Endothelial cell of umbilical vein (primary cell): ENCODE data around the gene INPP4B. TPM values are rescaled to one million over a fixed set of nuclear protein-coding genes. Genes with fewer than 3 reads are reported as not detected.

Source experiments
- BruUV-seq: library from RNA; stranded (reverse); fragments of 400-500 nt; replicated peaks from 2 replicates; lab custom pipeline; 2021; lab: Mats Ljungman, UMichigan
- CTCF ChIA-PET: fragments of 300-600, 350-600 bp; sonication (Branson Sonifier 250); formaldehyde crosslinking; loops from one replicate; lab custom pipeline; 2021; ENCODE audit warnings: antibody characterized with exemption, inconsistent platforms; lab: Charles Lee
- POLR2A ChIA-PET: fragments of 300-600, 350-600 bp; sonication (Branson Sonifier 250); formaldehyde crosslinking; loops from one replicate; lab custom pipeline; 2021; ENCODE audit warnings: antibody characterized with exemption, inconsistent platforms; lab: Charles Lee
- DNase-seq: peaks from one replicate; pipeline ENCODE4 v3.0.0-alpha.2; 2011; ENCODE audit warnings: low read depth, low spot score
- FAIRE-seq: peaks from 2 replicates; lab custom pipeline; 2011; peaks lifted over from hg19 to GRCh38; lab: Jason Lieb, UNC
- H2AFZ ChIP-seq: 2 replicates; pipeline ENCODE4 v1.6.0; 2012; ENCODE audit warnings: low read depth, low read length, control low read depth, inconsistent platforms
- H3K27ac ChIP-seq: 2 replicates; pipeline ENCODE4 v1.5.1; 2011; ENCODE audit warnings: low read depth, mild to moderate bottlenecking, control low read depth, low read length, moderate library complexity; ENCODE audit not compliant: insufficient read depth
- H3K27me3 ChIP-seq, 2 experiments: 2 replicates each; pipeline versions ENCODE4 v1.6.0 to v1.6.1; 2011; ENCODE audit warnings: low read length in 2 of 2, mixed read lengths in 1 of 2; ENCODE audit not compliant: control insufficient read depth in 2 of 2, insufficient read depth in 2 of 2
- H3K36me3 ChIP-seq, 2 experiments: 2 replicates in 1 of 2; 3 replicates in 1 of 2; pipeline ENCODE4 v1.5.1; 2011; ENCODE audit warnings: low read length in 2 of 2, mild to moderate bottlenecking in 1 of 2, moderate library complexity in 1 of 2; ENCODE audit not compliant: control insufficient read depth in 2 of 2, insufficient read depth in 2 of 2; ENCODE audit errors: extremely low read depth in 1 of 2
- H3K4me1 ChIP-seq: 3 replicates; pipeline ENCODE4 v1.5.1; 2011; ENCODE audit warnings: mild to moderate bottlenecking, low read length; ENCODE audit not compliant: control insufficient read depth, insufficient read depth; ENCODE audit errors: extremely low read depth
- H3K4me2 ChIP-seq: 2 replicates; pipeline ENCODE4 v1.6.1; 2011; ENCODE audit warnings: low read length, control low read depth, mixed read lengths; ENCODE audit not compliant: insufficient read depth
- H3K4me3 ChIP-seq, 3 experiments: fragments of 200-600 bp in 1 of 3; sonication (generic), shearing (Covaris generic) in 1 of 3; replicated peaks in 1 of 3; 2 replicates each; pipeline ENCODE4 v1.5.1; 2011 to 2016; ENCODE audit warnings: control low read depth in 3 of 3, low read length in 3 of 3, mild to moderate bottlenecking in 2 of 3, inconsistent platforms in 1 of 3, low read depth in 1 of 3, moderate library complexity in 1 of 3; ENCODE audit not compliant: insufficient read depth in 1 of 3
- H3K79me2 ChIP-seq: 2 replicates; pipeline ENCODE4 v1.6.0; 2012; ENCODE audit warnings: low read length, inconsistent platforms; ENCODE audit not compliant: control insufficient read depth, insufficient read depth
- H3K9ac ChIP-seq: replicated peaks from 2 replicates; pipeline ENCODE3; 2011; ENCODE audit warnings: low read length, control low read depth; ENCODE audit not compliant: insufficient read depth; ENCODE audit errors: extremely low read depth
- H3K9me1 ChIP-seq: replicated peaks from 3 replicates; pipeline ENCODE4 v1.6.0; 2011; ENCODE audit warnings: mild to moderate bottlenecking, low read length; ENCODE audit not compliant: control insufficient read depth, insufficient read depth; ENCODE audit errors: extremely low read depth
- H3K9me3 ChIP-seq: replicated peaks from 2 replicates; pipeline ENCODE4 v1.5.1; 2012; ENCODE audit warnings: low read length, inconsistent platforms; ENCODE audit not compliant: control insufficient read depth, insufficient read depth
- H4K20me1 ChIP-seq: replicated peaks from 2 replicates; pipeline ENCODE3; 2011; ENCODE audit warnings: mild to moderate bottlenecking, low read length; ENCODE audit not compliant: control insufficient read depth, insufficient read depth; ENCODE audit errors: extremely low read depth
- EZH2 ChIP-seq: IDR thresholded peaks from 2 replicates; pipeline ENCODE4 v1.6.1; 2012; ENCODE audit warnings: borderline replicate concordance, low read depth, mild to moderate bottlenecking, moderate library complexity, low read length, inconsistent platforms; ENCODE audit not compliant: severe bottlenecking
- FOS ChIP-seq: IDR thresholded peaks from 2 replicates; pipeline ENCODE4 v1.6.1; 2011; ENCODE audit warnings: mild to moderate bottlenecking, low read length, moderate library complexity, borderline replicate concordance; ENCODE audit not compliant: insufficient read depth
- GATA2 ChIP-seq: IDR thresholded peaks from 2 replicates; pipeline ENCODE4 v1.7.0; 2011; ENCODE audit warnings: low read depth, mild to moderate bottlenecking, moderate library complexity, mixed read lengths, low read length; ENCODE audit not compliant: insufficient read length, insufficient read depth
- JUN ChIP-seq: IDR thresholded peaks from 2 replicates; pipeline ENCODE4 v1.6.1; 2011; ENCODE audit warnings: borderline replicate concordance, low read depth; ENCODE audit not compliant: insufficient read length, insufficient read depth
- MYC ChIP-seq: IDR thresholded peaks from one replicate; pipeline ENCODE4 v1.6.1; 2011; ENCODE audit warnings: mild to moderate bottlenecking, low read depth, low read length
- POLR2A ChIP-seq: IDR thresholded peaks from 2 replicates; pipeline ENCODE4 v1.6.1; 2012; ENCODE audit warnings: low read depth, mild to moderate bottlenecking, control low read depth, low read length
- POLR2AphosphoS5 ChIP-seq: IDR thresholded peaks from 2 replicates; pipeline ENCODE4 v1.6.1; 2012; ENCODE audit warnings: low read depth, mild to moderate bottlenecking, control low read depth, low read length, moderate library complexity; ENCODE audit not compliant: insufficient read depth
- dilution Hi-C: fragments of 300-500 bp; cut with MboI; formaldehyde crosslinking; loops from one replicate; pipeline ENCODE4 v1.15.0; 2019; ENCODE audit warnings: low sequenced_read_pairs; ENCODE audit not compliant: extremely low pct_ligation_motif_present
- intact Hi-C: fragments of 100-400 bp; cut with micrococcal nuclease; formaldehyde crosslinking; loops from one replicate; pipeline ENCODE4 v1.10.0; 2022
- polyA plus RNA-seq, 4 experiments: library from polyadenylated mRNA; depleted of rRNA in 3 of 4; stranded (reverse) in 3 of 4; unstranded in 1 of 4; fragments of >200 nt; gene quantifications; 2 replicates each; pipeline versions ENCODE4 v1.2.1 to v1.2.3, GENCODE V29; 2011 to 2012; ENCODE audit warnings: missing spikeins in 1 of 4
- total RNA-seq: library from RNA; stranded (reverse); gene quantifications from 2 replicates; pipeline ENCODE4 v1.2.3, GENCODE V29; 2021
- TF ChIP-seq, protein P1 (sequence below), 2 donors: IDR thresholded peaks; 1 replicate in 1 of 2; 2 replicates in 1 of 2; pipeline ENCODE4 v1.5.1; 2011; ENCODE audit warnings: low read length in 2 of 2, mild to moderate bottlenecking in 2 of 2, moderate library complexity in 2 of 2, control low read depth in 1 of 2, inconsistent platforms in 1 of 2, low read depth in 1 of 2; ENCODE audit not compliant: insufficient read depth in 1 of 2; ENCODE audit errors: extremely low read depth in 1 of 2
- TF ChIP-seq, protein P2 (sequence below): IDR thresholded peaks from 2 replicates; pipeline ENCODE4 v1.6.1; 2011; ENCODE audit not compliant: insufficient read depth, insufficient read length

The INPP4B gene
- total and polyA plus RNA-seq, 2 donors (not counting 3 experiments of a cell fraction or from before 2014, with no cell fraction given), result 0.41 to 3.1 TPM

DNA sequence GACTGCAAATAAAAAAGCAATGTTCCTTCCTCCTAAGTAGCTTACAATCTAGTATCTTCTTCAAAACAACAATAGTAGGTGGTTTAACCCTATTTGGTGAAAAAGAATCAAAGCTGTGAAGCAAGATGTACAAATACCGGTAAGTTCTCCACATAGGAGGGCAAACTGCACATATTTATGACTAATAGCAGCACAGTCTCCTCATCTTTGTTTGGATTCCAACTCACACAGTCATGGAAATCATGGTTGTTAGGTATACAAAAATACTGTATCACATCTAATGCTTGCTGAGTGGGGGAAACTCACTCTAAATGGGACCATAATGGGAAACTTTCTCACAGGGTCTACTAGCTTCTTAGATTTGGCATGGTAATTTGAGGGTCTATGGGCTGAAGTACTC lies 597.2 kb downstream of the INPP4B start:
- TF ChIP-seq POLR2AphosphoS5 (no peak), JUN (no peak), MYC (no peak), EZH2 (no peak), POLR2A (no peak), FOS (no peak), GATA2 (no peak)
- TF ChIP-seq, protein P1, sequence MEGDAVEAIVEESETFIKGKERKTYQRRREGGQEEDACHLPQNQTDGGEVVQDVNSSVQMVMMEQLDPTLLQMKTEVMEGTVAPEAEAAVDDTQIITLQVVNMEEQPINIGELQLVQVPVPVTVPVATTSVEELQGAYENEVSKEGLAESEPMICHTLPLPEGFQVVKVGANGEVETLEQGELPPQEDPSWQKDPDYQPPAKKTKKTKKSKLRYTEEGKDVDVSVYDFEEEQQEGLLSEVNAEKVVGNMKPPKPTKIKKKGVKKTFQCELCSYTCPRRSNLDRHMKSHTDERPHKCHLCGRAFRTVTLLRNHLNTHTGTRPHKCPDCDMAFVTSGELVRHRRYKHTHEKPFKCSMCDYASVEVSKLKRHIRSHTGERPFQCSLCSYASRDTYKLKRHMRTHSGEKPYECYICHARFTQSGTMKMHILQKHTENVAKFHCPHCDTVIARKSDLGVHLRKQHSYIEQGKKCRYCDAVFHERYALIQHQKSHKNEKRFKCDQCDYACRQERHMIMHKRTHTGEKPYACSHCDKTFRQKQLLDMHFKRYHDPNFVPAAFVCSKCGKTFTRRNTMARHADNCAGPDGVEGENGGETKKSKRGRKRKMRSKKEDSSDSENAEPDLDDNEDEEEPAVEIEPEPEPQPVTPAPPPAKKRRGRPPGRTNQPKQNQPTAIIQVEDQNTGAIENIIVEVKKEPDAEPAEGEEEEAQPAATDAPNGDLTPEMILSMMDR (IDR thresholded peaks at IDR 0.05; ENCODE audit: extremely low read depth in 1 of 2, insufficient read depth in 1 of 2, low read depth in 1 of 2, low read length in 2 of 2), result no peak
- TF ChIP-seq, protein P2, sequence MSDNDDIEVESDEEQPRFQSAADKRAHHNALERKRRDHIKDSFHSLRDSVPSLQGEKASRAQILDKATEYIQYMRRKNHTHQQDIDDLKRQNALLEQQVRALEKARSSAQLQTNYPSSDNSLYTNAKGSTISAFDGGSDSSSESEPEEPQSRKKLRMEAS, result no peak
- POLR2A ChIA-PET, result no interaction called here
- intact Hi-C loops, result no loop called here
- H3K9me3 ChIP-seq, result no peaks in the 10 kb centered on the region
- CTCF ChIA-PET, result no interaction called here
- H3K79me2 ChIP-seq, result no peaks in the 10 kb centered on the region
- no peak for DNase-seq
- dilution Hi-C loops, result no loop called here
- H4K20me1 ChIP-seq, result no peaks in the 10 kb centered on the region
- H3K36me3 ChIP-seq, result no peaks in the 10 kb centered on the region
- no peak overlapping the region for H3K27ac ChIP-seq
- no peaks in the 10 kb centered on the region for H3K9me1 ChIP-seq
- H2AFZ ChIP-seq, result no peak overlapping the region
- H3K4me1 ChIP-seq, result no peaks in the 10 kb centered on the region
- no peak overlapping the region for H3K4me3 ChIP-seq
- FAIRE-seq, result no peak
- H3K9ac ChIP-seq, result no peak overlapping the region
- no peak overlapping the region for H3K4me2 ChIP-seq
- no TSS peak for BruUV-seq
- H3K27me3 ChIP-seq, result no peaks in the 10 kb centered on the region
